Urinary bladder (tissue), 4 donors: ENCODE data around the gene GLDN. TPM values are rescaled to one million over a fixed set of nuclear protein-coding genes. Genes with fewer than 3 reads are reported as not detected.
"Not testable (repeated sequence)": the region's sequence is repeated elsewhere in the genome, so short reads cannot be mapped to it uniquely, and the experiment has no call there.

Experiments used
- DNase-seq: peaks from one replicate; pipeline ENCODE4 v3.0.0-alpha.2; 2015; ENCODE audit errors: extremely low spot score
- H3K27ac ChIP-seq: one replicate; pipeline ENCODE4 v1.5.1; 2013; ENCODE audit warnings: low read depth, mild to moderate bottlenecking, moderate library complexity
- H3K36me3 ChIP-seq: one replicate; pipeline ENCODE4 v1.6.1; 2013; ENCODE audit warnings: mild to moderate bottlenecking, moderate library complexity; ENCODE audit not compliant: insufficient read depth
- H3K4me1 ChIP-seq: one replicate; pipeline ENCODE4 v1.6.1; 2013; ENCODE audit warnings: mild to moderate bottlenecking, moderate library complexity; ENCODE audit not compliant: insufficient read depth
- H3K4me3 ChIP-seq: one replicate; pipeline ENCODE4 v1.5.1; 2013; ENCODE audit warnings: low read depth, low read length
- WGBS: extraction: QIAGEN DNeasy Blood & Tissue Kit; methylation state at CpG from one replicate; pipeline ENCODE4 v1.1.7; 2013; 5-methylcytosine and 5-hydroxymethylcytosine counted together
- polyA plus RNA-seq: library from polyadenylated mRNA; stranded (reverse); fragments of 200-250 nt; gene quantifications from one replicate; pipeline ENCODE4 v1.2.3, GENCODE V29; 2013
- total RNA-seq: library from RNA; depleted of rRNA; stranded (reverse); fragments of >200 nt; gene quantifications from one replicate; pipeline ENCODE4 v1.2.3, GENCODE V29; 2014
- donor health status: healthy with polysubstance abuse.
- donor health status: healthy.

Gene GLDN
- total and polyA plus RNA-seq, 2 donors, result 1.5 to 1.9 TPM

DNA sequence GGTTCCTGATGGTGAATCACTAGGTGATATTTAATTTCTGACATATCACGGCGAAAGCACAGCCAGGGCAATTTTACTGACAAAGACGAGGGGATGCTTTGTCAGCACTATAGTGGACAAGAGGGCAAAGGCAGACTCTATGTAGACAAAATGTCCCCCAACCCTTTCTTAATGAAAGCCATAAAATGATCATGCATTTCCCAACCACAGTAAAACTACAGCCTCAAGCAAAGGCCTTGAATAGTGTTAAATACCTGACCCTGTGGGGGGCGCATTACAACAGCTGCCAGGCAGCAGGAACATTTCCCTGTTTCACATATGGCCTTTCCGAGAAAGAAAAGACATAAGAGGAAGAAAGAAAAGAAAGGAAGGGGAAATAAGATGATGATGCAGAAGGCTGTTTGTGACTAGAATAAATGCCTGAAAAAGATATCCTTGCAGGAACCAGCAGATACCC is 49.5 kb downstream of the GLDN start:
- WGBS, result 88% methylated on average over 5 of the region's 5 CpGs
- H3K4me3 ChIP-seq, result no peak overlapping the region
- no peaks in the 10 kb centered on the region for H3K4me1 ChIP-seq
- H3K36me3 ChIP-seq, result no peaks in the 10 kb centered on the region
- no peak overlapping the region for H3K27ac ChIP-seq
- DNase-seq, result no peak

DNA sequence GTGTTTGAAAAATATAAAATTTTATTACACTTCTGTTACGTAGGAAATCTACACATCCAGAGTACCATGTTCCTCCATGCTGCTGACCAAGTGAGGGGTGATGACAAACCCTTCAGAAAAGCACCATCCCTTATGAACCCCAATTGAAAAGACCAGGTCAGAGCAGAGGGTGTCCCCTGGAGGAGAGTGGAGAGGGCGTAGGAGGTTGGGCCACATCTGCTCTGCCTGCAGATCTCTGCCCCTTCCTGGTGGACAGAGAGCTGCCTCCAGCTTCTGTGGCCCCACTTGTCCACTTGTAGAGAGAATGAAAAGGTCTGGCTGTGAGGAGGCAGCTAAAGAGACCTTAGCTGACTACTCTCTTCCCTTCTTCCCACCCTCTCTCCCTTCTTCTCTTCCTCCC is 55.5 kb downstream of the GLDN start:
- 81% methylated on average over 2 of the region's 2 CpGs for WGBS
- H3K4me1 ChIP-seq, result no peaks in the 10 kb centered on the region
- no peaks in the 10 kb centered on the region for H3K36me3 ChIP-seq
- H3K4me3 ChIP-seq, result no peak overlapping the region
- no peak overlapping the region for H3K27ac ChIP-seq
- DNase-seq, result no peak

DNA sequence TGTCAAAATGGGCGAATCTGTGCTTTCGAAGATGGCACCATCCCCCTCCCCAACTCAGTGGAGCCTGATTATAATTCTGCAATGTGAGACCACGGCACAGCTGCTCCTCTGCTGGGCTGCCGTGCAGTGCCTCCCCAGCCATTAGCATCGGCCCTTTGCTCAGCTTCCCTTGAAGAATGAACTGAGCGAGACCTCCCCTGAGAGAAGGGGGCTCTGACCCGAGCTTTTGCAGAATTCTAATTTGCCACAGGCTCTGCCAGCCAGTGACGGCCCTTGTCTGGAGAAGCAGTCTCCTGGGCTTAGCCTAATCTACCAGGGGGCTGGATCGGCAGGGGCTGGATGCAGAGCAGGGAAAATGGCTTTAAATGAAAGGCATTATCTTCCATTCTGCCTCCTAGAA is 57.2 kb downstream of the GLDN start:
- no peak for DNase-seq
- WGBS, result 56% methylated on average over 9 of the region's 9 CpGs

DNA sequence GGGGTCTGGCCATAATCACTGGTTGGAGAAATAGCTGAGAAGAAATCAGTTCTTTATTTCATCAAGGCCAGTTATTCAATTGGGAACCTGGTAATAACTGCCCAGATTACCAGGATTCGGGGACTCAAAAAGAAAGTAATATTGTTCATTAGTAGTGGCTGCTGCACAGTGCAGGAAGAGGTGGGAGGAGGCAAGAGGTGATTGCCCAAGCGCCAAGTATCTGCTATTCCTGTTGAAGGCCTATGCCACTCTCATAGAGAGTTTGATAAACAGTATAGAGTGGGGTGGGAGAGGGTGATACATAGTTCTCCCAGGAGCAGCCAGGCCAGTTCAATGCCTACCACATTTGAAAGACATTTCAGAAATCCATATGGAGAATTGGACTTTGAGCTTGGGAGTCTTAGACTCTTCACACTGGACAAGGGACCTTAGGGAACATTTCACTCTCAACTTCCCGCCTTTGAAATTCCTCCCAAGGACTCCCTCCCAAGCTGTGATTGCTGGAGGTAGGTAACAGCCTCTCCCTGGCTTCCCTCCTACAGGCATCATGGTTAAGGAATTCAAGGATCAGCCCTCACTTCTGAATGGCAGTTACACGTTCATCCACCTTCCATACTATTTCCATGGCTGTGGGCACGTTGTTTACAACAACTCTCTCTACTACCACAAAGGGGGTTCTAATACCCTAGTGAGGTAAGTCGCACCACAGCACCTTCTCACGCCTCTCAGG is 59.8 kb downstream of the GLDN start:
- H3K4me1 ChIP-seq, result no peaks in the 10 kb centered on the region
- DNase-seq, result no peak
- H3K4me3 ChIP-seq, result no peak overlapping the region
- no peak overlapping the region for H3K27ac ChIP-seq
- H3K36me3 ChIP-seq, result no peaks in the 10 kb centered on the region
- WGBS, result 91% methylated on average over 7 of the region's 7 CpGs

More for the DNA sequence above, 57.2 kb downstream of the GLDN start:
- H3K36me3 ChIP-seq, result no peaks in the 10 kb centered on the region
- H3K4me3 ChIP-seq, result no peak overlapping the region
- H3K4me1 ChIP-seq, result no peaks in the 10 kb centered on the region
- no peak overlapping the region for H3K27ac ChIP-seq

DNA sequence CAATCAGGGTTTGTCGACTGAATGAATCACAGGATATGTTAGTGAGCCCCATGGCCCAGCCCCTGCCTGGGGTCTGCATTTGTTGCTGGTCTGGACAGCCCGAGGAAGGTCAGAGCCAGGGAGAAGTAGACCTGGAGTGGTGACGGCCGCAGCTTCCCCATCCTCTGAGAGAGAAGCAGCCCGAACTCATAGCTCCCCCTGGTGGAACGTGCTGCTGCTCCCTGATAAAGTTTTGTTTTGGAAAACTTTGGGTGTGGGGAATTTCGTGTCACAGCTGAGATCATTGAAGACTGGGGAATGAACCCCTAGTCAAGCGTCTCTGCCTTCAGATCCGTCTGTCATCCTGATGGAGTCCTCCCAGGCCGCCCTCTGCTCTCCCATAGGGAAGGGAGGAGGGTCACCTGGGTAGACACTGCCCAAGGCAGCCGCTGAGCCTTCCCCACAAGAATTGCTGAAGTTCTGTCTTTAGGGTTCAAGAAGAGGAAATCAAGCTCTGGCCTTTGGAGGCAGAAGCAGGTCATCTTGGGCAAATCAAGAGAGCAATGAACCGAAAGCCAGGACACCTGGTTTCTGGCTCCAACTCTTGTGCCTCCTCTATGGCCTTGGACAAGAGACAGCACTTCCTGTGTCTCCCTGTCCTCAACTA is 60.5 kb downstream of the GLDN start:
- WGBS, result 48% methylated on average over 12 of the region's 12 CpGs
- no peak for DNase-seq
- H3K4me3 ChIP-seq, result no peak overlapping the region
- H3K27ac ChIP-seq, result no peak overlapping the region
- H3K4me1 ChIP-seq, result no peaks in the 10 kb centered on the region
- H3K36me3 ChIP-seq, result no peaks in the 10 kb centered on the region

DNA sequence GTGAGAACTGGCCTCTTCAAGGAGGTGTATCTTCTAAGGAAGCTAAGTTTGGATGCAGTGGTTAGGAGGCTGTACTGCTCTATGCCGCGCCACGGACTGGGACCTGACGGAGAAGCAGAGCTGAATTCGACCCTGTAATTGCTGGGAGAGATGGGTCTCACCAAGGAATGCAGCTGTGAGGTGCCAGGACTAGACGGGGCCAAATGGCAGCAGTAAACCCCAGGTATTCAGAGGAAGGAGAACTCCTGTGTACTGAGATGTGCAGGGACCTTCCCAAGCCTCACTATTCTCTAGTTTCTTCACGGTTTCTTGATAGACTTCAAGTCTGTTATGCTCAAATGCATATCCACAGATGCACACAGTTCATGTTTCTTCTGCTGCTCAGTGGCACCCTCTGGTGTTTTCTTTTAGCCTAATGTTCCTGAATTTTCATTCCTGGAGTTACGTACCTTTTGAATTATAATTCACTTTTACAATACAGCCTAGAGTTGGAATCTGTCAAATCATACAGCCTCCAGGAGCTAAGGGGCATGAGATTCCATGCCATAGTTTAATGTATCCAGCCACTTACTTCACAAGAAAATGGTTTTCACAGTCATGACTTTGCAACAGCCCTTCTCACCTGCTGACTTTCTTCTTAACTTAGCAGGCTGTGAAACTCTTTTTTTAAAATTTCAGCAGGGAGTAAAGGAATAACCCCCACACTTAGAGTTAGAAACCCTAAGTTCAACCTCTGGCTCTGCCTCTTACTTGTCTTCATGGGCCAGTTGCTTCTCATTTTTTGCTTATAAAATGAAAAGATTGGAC is 61.8 kb downstream of the GLDN start:
- Histone ChIP-seq H3K27ac (no peak overlapping the region), H3K4me1 (no peaks in the 10 kb centered on the region), H3K36me3 (no peaks in the 10 kb centered on the region), H3K4me3 (no peak overlapping the region)
- DNase-seq, result no peak
- WGBS, result 64% methylated on average over 8 of the region's 8 CpGs

DNA sequence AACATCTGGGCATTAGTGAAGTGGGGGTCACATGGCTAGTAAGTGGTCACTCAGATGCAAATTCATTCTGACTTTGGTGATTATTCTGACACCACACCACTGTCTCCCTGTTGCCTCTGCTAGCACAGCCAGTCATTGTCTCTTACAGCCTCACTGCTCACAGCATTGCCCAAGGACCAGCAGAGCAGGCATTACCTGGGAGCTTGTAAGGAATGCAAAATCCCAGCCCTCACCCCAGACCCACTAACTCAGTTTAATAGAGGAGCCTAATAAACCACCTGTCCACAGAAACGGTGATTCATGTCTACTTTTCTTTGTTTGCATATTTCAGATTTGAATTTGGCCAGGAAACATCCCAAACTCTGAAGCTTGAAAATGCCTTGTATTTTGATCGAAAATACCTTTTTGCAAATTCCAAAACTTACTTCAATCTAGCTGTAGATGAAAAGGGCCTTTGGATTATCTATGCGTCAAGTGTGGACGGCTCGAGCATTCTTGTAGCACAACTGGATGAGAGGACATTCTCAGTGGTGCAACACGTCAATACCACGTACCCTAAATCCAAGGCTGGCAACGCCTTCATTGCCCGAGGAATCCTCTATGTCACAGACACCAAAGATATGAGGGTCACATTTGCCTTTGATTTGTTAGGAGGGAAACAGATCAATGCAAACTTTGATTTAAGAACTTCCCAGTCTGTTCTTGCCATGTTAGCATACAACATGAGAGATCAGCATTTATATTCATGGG is 62.7 kb downstream of the GLDN start:
- no peak for DNase-seq
- H3K4me3 ChIP-seq, result no peak overlapping the region
- H3K27ac ChIP-seq, result no peak overlapping the region
- WGBS, result 85% methylated on average over 9 of the region's 9 CpGs
- H3K36me3 ChIP-seq, result no peaks in the 10 kb centered on the region
- no peaks in the 10 kb centered on the region for H3K4me1 ChIP-seq

DNA sequence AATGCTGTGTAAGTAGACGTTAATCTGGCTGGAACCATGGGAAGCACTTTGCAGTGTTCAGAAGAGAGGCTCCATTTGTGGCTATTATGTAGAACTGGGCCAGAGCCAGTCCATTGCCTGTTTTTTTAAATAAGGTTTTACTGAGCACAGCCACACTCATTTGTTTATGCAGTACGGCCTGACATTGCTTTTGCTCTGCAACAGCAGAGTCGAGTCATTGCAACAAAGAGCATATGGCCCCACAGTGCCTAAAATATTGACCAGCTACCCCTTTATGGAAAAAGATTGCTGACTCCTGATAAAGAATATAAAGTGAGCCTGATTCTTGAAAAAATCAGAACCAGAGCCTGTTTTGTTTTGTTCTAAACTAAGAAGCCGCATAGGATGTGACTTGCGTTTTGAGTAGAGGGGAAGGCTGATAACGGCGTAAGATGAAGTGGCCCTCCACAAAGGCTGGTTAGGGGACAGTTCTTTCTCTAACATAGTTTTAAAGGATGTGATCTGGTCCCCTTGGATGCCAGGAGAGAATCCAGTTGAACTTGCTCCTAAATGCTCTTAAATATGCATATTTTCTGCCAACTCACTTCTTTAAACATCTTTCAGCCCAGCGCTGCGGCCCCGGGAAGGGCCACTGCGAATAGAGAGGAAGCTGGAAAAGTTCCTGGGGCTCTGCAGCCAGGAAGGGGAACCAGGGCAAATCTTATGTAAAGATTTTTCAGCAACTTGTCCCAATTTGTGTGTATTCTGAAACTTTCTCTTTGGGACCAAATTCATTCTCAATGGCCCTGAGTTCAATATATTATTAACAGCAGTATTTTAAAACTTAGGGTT is 64.5 kb downstream of the GLDN start:
- DNase-seq, result no peak
- 63% methylated on average over 11 of the region's 11 CpGs for WGBS
- Histone ChIP-seq H3K4me3 (no peak overlapping the region), H3K36me3 (no peaks in the 10 kb centered on the region), H3K27ac (no peak overlapping the region), H3K4me1 (no peaks in the 10 kb centered on the region)

DNA sequence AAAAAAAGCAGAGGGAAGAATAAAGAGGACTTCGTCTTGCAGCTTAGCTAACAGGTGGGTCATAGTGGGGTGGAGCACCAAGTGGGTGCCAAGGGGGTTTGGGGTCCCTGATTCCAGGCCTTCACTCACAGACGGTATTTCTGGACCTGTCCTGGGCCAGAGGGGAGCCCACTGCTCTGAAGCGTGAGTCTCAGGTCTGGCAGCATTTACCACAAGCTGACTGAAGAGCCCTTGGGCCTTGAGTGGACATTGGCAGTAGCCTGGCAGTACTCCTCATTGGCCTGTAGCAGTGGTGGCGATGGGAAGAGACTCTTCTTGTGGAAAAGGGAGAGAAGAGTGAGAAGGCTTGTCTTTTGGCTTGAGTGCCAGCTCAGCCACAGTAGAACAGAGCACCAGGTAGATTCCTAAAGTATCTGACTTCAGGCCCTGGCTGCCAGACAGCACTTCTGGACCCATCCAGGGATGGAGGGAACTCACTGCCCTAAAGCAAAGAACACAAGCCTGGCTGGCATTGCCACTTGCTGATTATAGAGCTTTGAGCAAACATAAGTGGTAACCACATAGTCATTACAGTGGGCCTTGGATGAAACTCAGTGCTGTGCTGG is 72.9 kb downstream of the GLDN start:
- 94% methylated on average over 4 of the region's 4 CpGs for WGBS
- no peak for DNase-seq
- Histone ChIP-seq H3K4me1 (no peaks in the 10 kb centered on the region), H3K4me3 (no peak overlapping the region), H3K36me3 (no peaks in the 10 kb centered on the region), H3K27ac (no peak overlapping the region)

DNA sequence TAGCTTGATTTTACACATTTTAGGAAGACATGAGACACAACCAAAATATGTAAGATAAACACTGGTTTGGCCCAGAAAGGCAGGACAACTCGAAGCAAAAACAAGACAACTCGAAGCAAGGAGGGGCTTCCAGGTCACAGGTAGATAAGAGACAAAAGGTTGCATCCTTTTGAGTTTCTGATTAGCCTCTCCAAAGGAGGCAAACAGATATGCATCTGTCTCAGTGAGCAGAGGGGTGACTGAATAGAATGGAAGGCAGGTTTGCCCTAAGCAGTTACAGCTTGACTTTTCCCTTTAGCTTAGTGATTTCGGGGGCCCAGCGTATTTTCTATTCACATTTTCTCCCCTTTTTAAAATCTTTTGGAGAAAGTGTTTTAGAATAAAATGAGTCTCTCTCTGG is 74.7 kb downstream of the GLDN start:
- Histone ChIP-seq H3K4me3 (no peak overlapping the region), H3K4me1 (no peaks in the 10 kb centered on the region), H3K36me3 (no peaks in the 10 kb centered on the region), H3K27ac (no peak overlapping the region)
- no peak for DNase-seq
- 46% methylated on average over 4 of the region's 4 CpGs for WGBS

DNA sequence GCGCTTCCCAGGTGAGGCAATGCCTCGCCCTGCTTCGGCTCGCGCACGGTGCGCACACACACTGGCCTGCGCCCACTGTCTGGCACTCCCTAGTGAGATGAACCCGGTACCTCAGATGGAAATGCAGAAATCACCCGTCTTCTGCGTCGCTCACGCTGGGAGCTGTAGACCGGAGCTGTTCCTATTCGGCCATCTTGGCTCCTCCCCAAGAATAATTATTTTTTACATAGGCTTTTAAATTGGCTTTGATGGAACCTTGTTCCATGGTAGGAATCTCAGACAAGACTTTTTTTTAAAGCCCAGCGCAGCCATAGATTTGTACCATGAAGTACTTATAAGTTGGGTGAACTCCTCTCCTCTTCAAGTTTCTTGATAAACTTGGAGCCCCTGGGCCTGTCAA is 81.6 kb downstream of the GLDN start:
- DNase-seq, H3K4me3 ChIP-seq, H3K36me3 ChIP-seq, H3K4me1 ChIP-seq, H3K27ac ChIP-seq: not testable (repeated sequence)
- WGBS, result 93% methylated on average over 7 of the region's 16 CpGs

DNA sequence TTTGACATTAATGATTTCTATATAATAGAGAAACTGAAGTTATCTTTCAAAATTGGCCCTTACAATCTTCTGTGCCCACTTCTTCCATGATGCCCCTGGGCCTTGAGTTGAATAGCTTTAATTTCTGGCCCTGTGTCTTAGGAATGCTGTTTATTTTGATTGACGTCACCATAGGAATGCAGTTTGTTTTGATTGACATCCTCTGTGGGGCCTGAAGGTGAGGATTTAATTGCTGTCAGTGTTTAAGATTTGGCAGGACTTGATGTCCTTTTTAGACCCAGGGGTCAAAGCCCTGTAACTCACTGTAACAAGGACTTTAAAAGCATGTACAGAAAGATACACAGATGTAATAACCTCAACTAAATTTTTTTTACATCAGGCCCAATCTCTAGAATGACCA is 83.3 kb downstream of the GLDN start:
- WGBS, result 72% methylated on average over 1 of the region's 1 CpG

More for the DNA sequence above, 83.3 kb downstream of the GLDN start:
- no peak overlapping the region for H3K27ac ChIP-seq
- no peaks in the 10 kb centered on the region for H3K4me1 ChIP-seq
- H3K4me3 ChIP-seq, result no peak overlapping the region
- no peak for DNase-seq
- H3K36me3 ChIP-seq, result no peaks in the 10 kb centered on the region
